Esophagus squamous epithelium (tissue), 5 donors: ENCODE data around the gene SLC9C2. TPM values are rescaled to one million over a fixed set of nuclear protein-coding genes. Genes with fewer than 3 reads are reported as not detected.

Experiments
- DNase-seq: peaks from one replicate; lab custom pipeline; 2025; lab: John Stamatoyannopoulos, UW
- H3K27ac ChIP-seq, 4 donors: fragments of 200-600 bp; sonication (generic); one replicate each; pipeline ENCODE4 v1.5.1; 2016 to 2019; ENCODE audit warnings: mild to moderate bottlenecking in 1 of 4
- H3K27me3 ChIP-seq, 4 donors: fragments of 200-600 bp; sonication (generic); 1 replicate in 3 of 4; 2 replicates in 1 of 4; pipeline versions ENCODE4 v1.5.1 to v1.6.0; 2017 to 2021; ENCODE audit warnings: antibody characterized with exemption in 1 of 4
- H3K36me3 ChIP-seq, 3 donors: fragments of 200-600 bp; sonication (generic); one replicate each; pipeline ENCODE4 v1.5.1; 2016 to 2019
- H3K4me1 ChIP-seq, 3 donors: fragments of 200-600 bp; sonication (generic); one replicate each; pipeline ENCODE4 v1.5.1; 2017 to 2019
- H3K4me3 ChIP-seq, 4 donors: fragments of 200-600 bp; sonication (generic); 1 replicate in 3 of 4; 2 replicates in 1 of 4; pipeline ENCODE4 v1.5.1; 2016 to 2019; ENCODE audit warnings: mild to moderate bottlenecking in 2 of 4, moderate library complexity in 1 of 4
- H3K9me3 ChIP-seq, 3 donors: fragments of 200-600 bp; sonication (generic); one replicate each; pipeline ENCODE4 v1.5.1; 2016 to 2019
- CTCF ChIP-seq, 6 experiments: fragments of 450-650 bp in 4 of 6; fragments of 200-600 bp in 2 of 6; sonication (generic) in 2 of 6; IDR thresholded peaks; one replicate each; pipeline ENCODE4 v1.5.1; 2016 to 2019; ENCODE audit warnings: antibody characterized with exemption in 6 of 6, mild to moderate bottlenecking in 4 of 6, moderate library complexity in 4 of 6
- POLR2A ChIP-seq, 4 donors: fragments of 450-650 bp; IDR thresholded peaks; one replicate each; pipeline ENCODE4 v1.6.1; 2017; ENCODE audit warnings: antibody characterized with exemption in 4 of 4, mild to moderate bottlenecking in 4 of 4, moderate library complexity in 3 of 4
- WGBS, 2 donors: methylation state at CpG; one replicate each; pipeline ENCODE4 v1.1.5; 2018; 5-methylcytosine and 5-hydroxymethylcytosine counted together
- intact Hi-C: fragments of 100-400 bp; cut with DNase I; formaldehyde crosslinking; loops from one replicate; pipeline ENCODE4 v1.15.0; 2022
- total RNA-seq, 4 donors: library from RNA; depleted of rRNA; stranded (reverse); fragments of >200 nt; gene quantifications; one replicate each; pipeline ENCODE4 v1.1.0, GENCODE V29; 2016
- donor health status: DM: yes; HTN: yes; CAD: no.

The SLC9C2 gene
- total RNA-seq, 4 donors from 2014 or later: not detected

GRCh38 chr1:173536223-173536622 is 66.6 kb downstream of the SLC9C2 start:
- intact Hi-C loops: no loop called here
- TF ChIP-seq CTCF (IDR thresholded peaks at IDR 0.05): no peak
- TF ChIP-seq POLR2A (IDR thresholded peaks at IDR 0.05): no peak

GRCh38 chr1:173532237-173532636 is 70.6 kb downstream of the SLC9C2 start:
- Histone ChIP-seq H3K9me3 (no peaks in the 10 kb centered on the region), H3K4me3 (peak overlapping the region in 1 of 4 donors; percentile 27), H3K36me3 (no peaks in the 10 kb centered on the region), H3K4me1 (no peaks in the 10 kb centered on the region), H3K27me3 (no peaks in the 10 kb centered on the region), H3K27ac (no peak overlapping the region)
- TF ChIP-seq CTCF (IDR thresholded peaks at IDR 0.05) (no peak), POLR2A (IDR thresholded peaks at IDR 0.05) (no peak)
- DNase-seq: no peak
- intact Hi-C loops: no loop called here

More at GRCh38 chr1:173536223-173536622, 66.6 kb downstream of the SLC9C2 start:
- no peak overlapping the region for H3K27ac ChIP-seq
- no peaks in the 10 kb centered on the region for H3K36me3 ChIP-seq
- no peak overlapping the region for H3K4me3 ChIP-seq
- no peaks in the 10 kb centered on the region for H3K4me1 ChIP-seq
- no peaks in the 10 kb centered on the region for H3K9me3 ChIP-seq
- no peak for DNase-seq
- H3K27me3 ChIP-seq: peaks cover 0 to 7% (median 0%) of the 10 kb centered on the region in 4 donors

GRCh38 chr1:173530795-173531693 is 71.8 kb downstream of the SLC9C2 start:
- Histone ChIP-seq H3K36me3 (no peaks in the 10 kb centered on the region), H3K4me1 (peaks cover 0 to 4% (median 0%) of the 10 kb centered on the region in 3 donors), H3K27ac (no peak overlapping the region), H3K27me3 (no peaks in the 10 kb centered on the region), H3K4me3 (no peak overlapping the region), H3K9me3 (no peaks in the 10 kb centered on the region)
- DNase-seq: no peak
- intact Hi-C loops: no loop called here
- no peak for TF ChIP-seq CTCF (IDR thresholded peaks at IDR 0.05)
- no peak for TF ChIP-seq POLR2A (IDR thresholded peaks at IDR 0.05)
- WGBS, 2 donors: 47 to 68% methylated on average over 4 of the region's 4 CpGs

- TF ChIP-seq POLR2A (IDR thresholded peaks at IDR 0.05) (no peak), CTCF (IDR thresholded peaks at IDR 0.05) (no peak)
- WGBS, 2 donors: 86 to 87% methylated on average over 4 of the region's 4 CpGs
- intact Hi-C loops: no loop called here
These were observed 73.8 kb downstream of the SLC9C2 start for GRCh38 chr1:173529106-173529505.

GRCh38 chr1:173527151-173527826 is 75.6 kb downstream of the SLC9C2 start:
- TF ChIP-seq POLR2A (IDR thresholded peaks at IDR 0.05): no peak
- no peaks in the 10 kb centered on the region for H3K9me3 ChIP-seq
- H3K4me3 ChIP-seq: no peak overlapping the region
- no peaks in the 10 kb centered on the region for H3K36me3 ChIP-seq
- peaks cover 0 to 4% (median 0%) of the 10 kb centered on the region in 3 donors for H3K4me1 ChIP-seq
- H3K27ac ChIP-seq: no peak overlapping the region
- no peak for DNase-seq
- intact Hi-C loops: no loop called here
- WGBS, 2 donors: 34 to 57% methylated on average over 2 of the region's 3 CpGs
- H3K27me3 ChIP-seq: peaks cover 0 to 3% (median 0%) of the 10 kb centered on the region in 4 donors

More at GRCh38 chr1:173529106-173529505, 73.8 kb downstream of the SLC9C2 start:
- DNase-seq: no peak
- H3K27me3 ChIP-seq: no peaks in the 10 kb centered on the region
- H3K9me3 ChIP-seq: no peaks in the 10 kb centered on the region
- H3K36me3 ChIP-seq: no peaks in the 10 kb centered on the region
- H3K27ac ChIP-seq: no peak overlapping the region
- peaks cover 0 to 4% (median 0%) of the 10 kb centered on the region in 3 donors for H3K4me1 ChIP-seq
- no peak overlapping the region for H3K4me3 ChIP-seq
